Keratinocyte (primary cell): ENCODE data around the gene ADAMTSL1.

Source experiments
- CTCF ChIP-seq, 3 experiments: IDR thresholded peaks in 1 of 3; conservative IDR thresholded peaks in 1 of 3; optimal IDR thresholded peaks in 1 of 3; 2 replicates in 2 of 3; 3 replicates in 1 of 3; pipeline versions ENCODE3 to v1.5.1; 2011; ENCODE audit warnings: low read length in 3 of 3, mild to moderate bottlenecking in 3 of 3, moderate library complexity in 2 of 3, control low read depth in 1 of 3, inconsistent platforms in 1 of 3; ENCODE audit not compliant: insufficient read depth in 2 of 3; ENCODE audit errors: extremely low read depth in 1 of 3
- EZH2 ChIP-seq: IDR thresholded peaks from one replicate; pipeline ENCODE4 v1.6.1; 2012; ENCODE audit warnings: inconsistent platforms, mild to moderate bottlenecking, low read length, moderate library complexity

GRCh38 chr9:18907927-18908625, 434.1 kb downstream of the ADAMTSL1 start:
- TF ChIP-seq CTCF (optimal IDR thresholded peaks at IDR 0.05 in 1 of 3, IDR thresholded peaks at IDR 0.05 in 1 of 3, conservative IDR thresholded peaks at IDR 0.05 in 1 of 3; ENCODE audit: extremely low read depth in 1 of 3, insufficient read depth in 2 of 3, low read length in 3 of 3) (no peak), EZH2 (no peak)
